Stimulated activated CD4-positive, alpha-beta T cell treated with anti-CD3 and anti-CD28 coated beads, TNF-alpha, amount 100 ng/mL, for 24 hours (primary cell): ENCODE measurements around the gene GTPBP1.

Experiments used
- DNase-seq, 3 experiments: peaks; one replicate each; pipeline ENCODE4 v3.0.0-alpha.2; 2020; ENCODE audit warnings: low read depth in 3 of 3

The GTPBP1 gene

GRCh38 chr22:38739300-38740055 lies 33.7 kb downstream of the GTPBP1 start:
- no peak for DNase-seq

- no peak for DNase-seq
These were observed 34.5 kb downstream of the GTPBP1 start for GRCh38 chr22:38740116-38740723.

- no peak for DNase-seq
These were observed 35.0 kb downstream of the GTPBP1 start for GRCh38 chr22:38740754-38741153.

GRCh38 chr22:38741166-38741565 lies 35.4 kb downstream of the GTPBP1 start:
- no peak for DNase-seq

- no peak for DNase-seq
These were observed 35.8 kb downstream of the GTPBP1 start for GRCh38 chr22:38741576-38741975.

- DNase-seq, result no peak
These were observed 36.6 kb downstream of the GTPBP1 start for GRCh38 chr22:38742176-38742942.

- no peak for DNase-seq
These were observed 39.2 kb downstream of the GTPBP1 start for GRCh38 chr22:38744981-38745380.

GRCh38 chr22:38745676-38746460 lies 40.1 kb downstream of the GTPBP1 start:
- no peak for DNase-seq

GRCh38 chr22:38748487-38749136 lies 42.9 kb downstream of the GTPBP1 start:
- DNase-seq, result no peak

- no peak for DNase-seq
These were observed 44.4 kb downstream of the GTPBP1 start for GRCh38 chr22:38750104-38750503.

GRCh38 chr22:38750638-38751037 lies 44.9 kb downstream of the GTPBP1 start:
- DNase-seq, result no peak

GRCh38 chr22:38751066-38751421 lies 45.3 kb downstream of the GTPBP1 start:
- no peak for DNase-seq

GRCh38 chr22:38751422-38752346 lies 45.9 kb downstream of the GTPBP1 start:
- peak in 1 of 3 experiments; percentile 62 for DNase-seq

- no peak for DNase-seq
These were observed 48.4 kb downstream of the GTPBP1 start for GRCh38 chr22:38753948-38754750.

- DNase-seq, result peak in 1 of 3 experiments; percentile 39
These were observed 49.0 kb downstream of the GTPBP1 start for GRCh38 chr22:38754751-38755154.

GRCh38 chr22:38755155-38755910 lies 49.6 kb downstream of the GTPBP1 start:
- peak in 1 of 3 experiments; percentile 42 for DNase-seq

GRCh38 chr22:38755911-38756532 lies 50.3 kb downstream of the GTPBP1 start, which contains the start of gene SUN2:
SUN2 (minus strand) TSS chr22:38755998; CDS start chr22:38752628, 3,370 bp downstream.
- DNase-seq, result peak; percentile 86 to 95 (median 87)
